Measurements from ENCODE around the gene PTCHD1.

PTCHD1 gene

DNA sequence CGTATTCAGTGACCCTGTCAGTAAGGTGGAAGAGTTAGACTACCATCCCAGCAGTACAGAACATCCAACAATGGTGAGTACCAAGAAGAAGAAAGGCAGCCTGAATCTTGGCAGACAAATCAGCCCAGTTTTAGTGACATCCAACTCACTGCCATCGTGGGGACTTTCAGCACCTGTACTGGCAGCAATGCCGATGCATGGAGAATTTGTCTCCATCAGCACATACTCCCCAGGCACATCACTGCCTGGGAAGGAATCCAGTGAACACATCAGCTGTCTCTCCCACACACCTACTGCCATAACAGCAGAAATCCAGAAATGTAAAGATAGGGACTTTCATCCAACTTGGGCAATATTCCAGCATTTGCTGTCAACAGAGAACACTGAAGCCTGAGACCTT lies 29.8 kb downstream of the PTCHD1 start:
- DNase-seq = no peak

DNA sequence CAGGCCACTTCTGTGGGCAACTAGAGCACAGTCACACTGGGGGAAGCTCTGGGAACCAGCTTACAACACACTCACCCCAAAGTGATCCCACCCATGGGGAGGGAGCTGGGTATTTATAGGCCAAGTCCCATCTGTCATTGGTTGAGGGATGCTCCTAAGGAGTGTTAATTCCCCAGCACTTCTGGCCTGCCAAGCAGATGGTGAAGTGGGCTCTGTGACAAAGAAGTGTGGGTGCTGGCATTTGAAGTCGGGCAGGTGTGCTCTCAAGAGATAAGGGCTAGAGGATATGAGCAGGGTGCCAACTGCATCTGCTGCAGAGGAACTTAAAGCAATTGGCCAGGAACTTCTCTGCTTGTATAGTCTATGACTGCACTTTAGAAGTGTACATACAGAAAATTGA lies 30.9 kb downstream of the PTCHD1 start:
- no peak for DNase-seq

DNA sequence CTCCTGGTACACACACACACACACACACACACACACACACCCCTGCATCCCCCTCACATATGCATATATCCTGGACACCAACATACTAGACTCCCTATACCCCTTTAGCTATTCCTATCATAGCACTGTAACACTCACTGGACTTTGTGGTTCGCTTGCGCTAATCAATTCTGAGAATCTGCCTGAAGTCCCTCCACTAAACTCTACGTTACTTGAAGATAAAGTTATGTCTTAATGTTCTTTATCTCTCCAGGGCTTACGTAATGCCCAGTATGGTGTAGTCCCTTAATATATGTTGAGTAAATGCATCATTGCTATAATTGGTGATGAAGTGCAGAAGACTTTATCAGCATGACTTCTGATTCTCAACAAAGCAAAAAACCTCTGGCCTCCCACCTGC lies 32.3 kb downstream of the PTCHD1 start:
- no peak for DNase-seq

DNA sequence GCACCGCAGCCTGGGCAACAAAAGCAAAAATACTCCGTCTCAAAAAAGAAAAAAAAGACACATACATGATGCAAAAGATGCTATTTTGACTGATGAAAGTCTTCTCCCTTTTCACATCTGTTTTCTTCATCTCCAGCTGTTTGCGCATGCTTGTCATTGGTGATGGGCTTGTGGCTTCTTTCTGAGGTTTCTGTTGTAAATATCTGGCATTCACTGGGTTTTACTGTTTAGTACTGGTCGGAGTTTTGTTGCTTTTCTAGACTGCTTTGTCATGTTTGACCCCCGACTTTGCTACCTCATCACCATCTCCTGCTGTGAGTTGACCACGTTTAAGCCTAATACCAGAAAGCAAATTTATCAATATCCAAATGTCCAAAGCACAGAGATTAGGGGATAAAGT lies 34.4 kb downstream of the PTCHD1 start:
- DNase-seq = no peak

DNA sequence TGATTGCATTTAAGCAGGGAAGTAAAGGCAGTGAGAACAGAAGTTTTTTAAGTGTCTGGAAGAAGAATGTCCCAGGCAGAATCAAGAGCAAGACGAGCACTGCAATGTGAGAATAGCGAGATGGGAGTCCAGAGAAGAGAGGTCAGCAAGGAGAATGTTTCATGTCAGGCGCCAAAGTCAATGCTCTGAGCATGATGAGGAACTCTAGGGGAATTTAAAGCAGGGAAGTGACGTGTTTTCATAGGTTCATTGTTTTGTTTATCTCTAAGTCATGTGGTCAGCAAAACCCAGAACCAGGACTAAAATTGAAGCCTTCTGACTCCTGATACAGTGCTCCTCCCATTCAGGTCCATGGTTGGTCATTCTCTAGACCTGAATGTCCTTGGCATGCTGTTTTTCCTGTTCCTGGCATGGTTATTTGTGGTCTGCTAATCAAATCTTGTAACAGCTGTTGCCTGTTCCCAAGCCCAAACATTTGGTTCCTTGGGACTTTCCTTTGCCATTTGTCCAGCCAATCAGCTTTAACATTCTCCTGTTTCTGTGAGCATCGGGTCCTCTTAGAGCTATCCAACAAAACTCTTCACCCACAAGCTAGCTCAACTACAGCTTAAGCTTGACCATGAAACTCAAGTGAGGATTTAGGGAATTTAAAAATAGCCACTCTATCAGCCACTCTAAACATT lies 37.7 kb downstream of the PTCHD1 start:
- no peak for DNase-seq

DNA sequence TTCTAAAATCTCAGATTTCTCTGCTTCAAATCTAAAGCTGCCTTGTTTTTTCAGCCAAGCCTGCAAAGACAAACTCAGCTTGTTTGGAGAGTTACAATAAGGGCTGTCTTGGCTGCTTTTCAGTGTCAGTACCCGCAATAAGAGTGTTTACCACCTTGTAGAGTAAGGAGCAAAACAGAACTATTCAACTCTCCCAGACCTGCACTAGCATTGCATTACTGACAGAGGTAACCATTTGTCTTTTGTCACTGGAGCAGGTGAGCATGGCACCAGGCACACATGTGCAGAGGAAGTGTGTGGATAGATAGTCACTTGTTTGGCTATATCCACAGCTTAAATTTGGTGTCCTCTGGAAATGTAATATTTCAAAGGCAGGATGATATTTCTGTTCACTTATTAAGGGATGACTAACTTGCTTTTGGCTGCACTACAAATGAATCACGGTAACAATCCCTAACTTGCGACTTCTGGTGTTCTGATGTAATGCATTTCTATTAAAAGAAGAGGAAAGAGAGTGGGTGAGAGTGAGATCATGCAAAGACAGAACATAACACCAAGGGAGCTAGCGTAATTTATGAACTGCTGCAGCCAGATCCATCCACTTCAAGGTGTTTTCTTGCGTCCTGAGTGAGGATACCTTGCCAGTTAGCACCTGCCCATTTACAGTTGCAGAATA lies 38.6 kb downstream of the PTCHD1 start:
- DNase-seq = no peak

DNA sequence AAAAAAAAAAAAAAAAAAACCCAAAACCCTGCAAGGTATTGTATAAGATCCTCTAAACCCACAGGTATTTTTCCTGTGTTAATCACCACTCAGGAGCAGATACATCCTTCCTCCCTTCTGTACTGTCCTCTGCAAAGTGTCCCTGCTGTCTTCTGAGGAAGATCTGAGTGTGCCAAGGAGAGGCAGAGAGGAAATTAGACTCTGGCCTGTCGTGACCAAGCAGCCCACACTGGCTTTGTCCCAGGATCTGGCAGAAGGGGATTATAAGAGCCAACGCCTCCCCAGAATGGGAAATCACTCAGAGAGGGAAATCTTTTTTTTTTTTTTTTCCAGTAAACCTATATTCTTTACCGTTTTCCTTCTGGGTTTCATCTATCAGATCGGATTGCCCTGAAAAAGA lies 39.6 kb downstream of the PTCHD1 start:
- DNase-seq = no peak

DNA sequence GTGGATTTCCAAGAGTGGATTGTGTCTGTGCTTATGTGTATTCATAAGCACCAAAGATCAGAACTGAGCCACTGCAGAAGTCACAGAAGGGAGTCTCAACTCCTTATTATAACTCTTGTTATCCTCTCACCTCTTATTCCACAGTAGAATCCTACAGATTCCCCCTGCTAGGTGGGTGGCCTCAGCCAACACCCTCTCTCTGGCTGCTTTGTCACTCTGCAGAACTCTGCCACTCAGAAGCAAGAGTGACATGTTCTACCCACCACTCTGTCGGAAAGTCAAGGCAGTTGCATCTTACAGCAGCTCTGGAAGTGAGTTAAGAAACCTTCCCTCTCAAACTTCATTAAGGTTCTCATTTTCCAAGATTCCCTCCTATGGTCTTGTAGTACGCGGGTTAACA lies 41.9 kb downstream of the PTCHD1 start:
- DNase-seq = no peak

DNA sequence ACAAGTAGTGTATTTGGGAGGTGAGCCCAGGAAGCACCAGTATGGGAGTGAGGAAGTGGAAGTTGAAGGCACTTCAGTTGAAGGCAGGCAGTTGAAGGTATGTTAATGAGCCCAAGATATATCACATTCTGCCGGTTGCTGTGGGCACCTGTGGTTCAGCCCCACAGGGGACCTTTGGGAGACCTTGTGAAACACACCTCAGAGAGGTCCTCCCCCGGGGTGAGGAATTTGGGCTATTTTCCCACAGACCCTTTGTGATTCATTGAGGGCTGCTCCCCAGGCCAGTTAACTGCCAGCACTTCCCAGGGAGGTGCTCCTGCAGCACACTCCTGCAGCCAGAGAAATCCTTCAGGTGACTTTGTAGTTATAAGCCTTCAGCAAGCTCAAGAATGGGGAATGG lies 45.9 kb downstream of the PTCHD1 start:
- no peak for DNase-seq

DNA sequence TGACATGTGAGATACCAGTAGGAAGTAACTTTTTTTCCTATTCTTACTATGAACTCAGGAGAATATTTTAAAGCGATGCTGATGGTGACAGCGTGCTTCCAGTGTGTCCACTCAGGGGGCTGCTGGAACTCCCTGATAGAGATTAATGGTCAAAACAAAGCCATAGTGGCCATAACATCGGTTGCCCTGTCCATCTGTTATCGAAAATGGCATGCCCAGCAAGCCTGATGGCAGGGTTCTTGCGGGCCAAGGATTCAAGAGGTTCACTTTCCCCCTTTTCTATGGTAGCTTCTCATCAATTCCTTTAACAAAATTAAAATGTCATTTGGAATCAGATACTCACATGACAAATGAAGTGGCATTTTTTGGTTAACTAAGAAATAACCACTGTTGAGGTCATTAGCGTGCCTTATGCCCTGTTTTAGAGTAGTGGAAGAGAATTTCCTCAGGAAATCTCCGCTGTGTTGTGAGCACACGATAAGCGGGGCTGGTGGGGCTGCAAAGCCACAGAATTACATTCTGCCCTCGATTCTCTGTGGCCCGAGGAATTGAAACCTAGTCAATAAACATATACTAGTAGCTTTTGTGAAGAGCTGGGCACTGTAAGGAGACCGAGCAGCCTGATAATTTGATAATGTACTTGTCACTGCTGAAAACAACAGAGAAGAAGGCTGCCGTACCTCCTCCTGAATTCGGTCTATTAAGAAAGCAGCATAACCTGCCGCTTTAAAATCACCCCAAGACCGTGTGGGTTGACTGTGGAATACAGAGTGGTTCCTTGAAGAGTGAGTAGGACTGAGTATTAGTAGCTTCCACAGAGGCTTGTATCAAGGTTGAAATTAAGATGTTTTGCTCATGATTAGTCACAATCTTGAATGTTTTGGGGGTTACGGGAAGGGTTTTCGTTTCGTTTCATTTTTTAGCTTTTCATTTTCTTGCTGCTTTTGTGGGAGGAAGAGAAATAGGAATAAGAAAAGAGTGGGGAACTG lies 46.7 kb downstream of the PTCHD1 start:
- DNase-seq = no peak

DNA sequence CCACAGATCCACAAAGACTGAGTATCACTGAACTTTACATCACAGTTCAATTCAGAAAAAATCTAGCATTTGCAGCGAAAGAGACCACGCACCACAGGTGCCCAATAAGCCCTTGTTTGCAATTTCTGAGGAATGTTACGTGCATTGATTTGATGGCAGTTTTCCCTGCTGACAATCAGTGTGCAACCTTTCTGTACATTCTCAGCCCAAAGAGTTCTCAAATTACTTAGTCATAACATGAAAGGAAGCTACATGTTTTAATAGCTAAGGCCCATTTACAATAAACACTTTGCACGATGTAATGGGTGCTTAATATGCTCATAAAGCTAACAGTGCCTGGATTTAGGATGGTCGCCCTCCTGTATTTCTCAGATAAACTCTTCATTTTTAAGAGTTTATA lies 47.9 kb downstream of the PTCHD1 start:
- no peak for DNase-seq

DNA sequence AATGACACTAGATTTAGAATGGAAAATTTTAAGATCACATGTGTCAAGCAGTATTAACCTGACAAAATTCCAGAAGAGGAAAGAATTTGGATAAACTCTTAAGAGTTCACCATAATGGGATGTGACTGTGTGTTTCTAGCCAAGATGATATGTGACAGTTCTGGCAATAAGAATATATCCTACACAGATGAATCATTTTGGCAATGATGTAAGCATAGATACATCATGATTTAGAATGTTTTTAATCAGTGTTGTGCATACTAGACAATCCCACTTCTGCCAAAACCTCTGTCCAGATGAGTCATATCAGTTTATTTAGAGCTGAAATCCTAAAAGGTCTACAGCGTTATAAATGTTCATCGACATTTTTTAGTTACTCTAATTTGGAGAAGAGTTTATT lies 48.8 kb downstream of the PTCHD1 start:
- DNase-seq = no peak

DNA sequence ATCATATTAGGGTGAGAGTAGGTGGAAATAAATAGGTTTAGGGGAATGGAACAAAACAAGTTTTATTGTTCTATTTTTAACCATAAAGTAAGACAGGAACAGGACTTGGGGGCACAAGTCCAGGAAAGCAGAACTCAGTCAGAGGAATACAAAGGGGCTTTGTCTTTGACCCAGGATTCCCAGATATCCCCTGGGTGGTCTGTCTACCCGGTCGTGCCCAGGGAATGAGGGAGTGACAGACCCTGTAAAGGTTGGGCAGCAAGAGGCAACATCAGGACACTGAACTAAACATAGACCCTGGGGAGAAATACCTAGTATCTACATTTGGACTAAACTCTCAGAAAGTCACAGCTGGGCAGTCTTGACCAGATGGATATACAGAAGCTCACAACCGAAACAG lies 50.6 kb downstream of the PTCHD1 start:
- no peak for DNase-seq

DNA sequence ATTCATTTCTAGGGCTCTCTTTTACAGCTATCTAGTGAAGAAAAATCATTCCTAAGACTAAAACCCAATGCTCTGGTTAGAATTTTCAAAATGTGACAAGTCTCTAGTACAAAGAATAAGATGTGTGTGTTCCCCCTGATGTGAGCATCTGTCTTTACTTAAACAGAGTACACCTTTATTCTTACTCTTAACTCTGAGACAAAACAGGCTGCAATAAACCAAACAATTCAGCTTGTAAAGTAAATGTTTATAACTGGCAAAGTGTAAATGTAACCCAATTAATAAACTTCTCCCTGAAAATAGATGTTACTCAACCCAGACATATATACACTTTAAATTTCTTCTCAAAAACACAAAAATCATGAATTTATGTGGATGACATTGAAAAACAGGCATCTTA lies 51.6 kb downstream of the PTCHD1 start:
- no peak for DNase-seq

DNA sequence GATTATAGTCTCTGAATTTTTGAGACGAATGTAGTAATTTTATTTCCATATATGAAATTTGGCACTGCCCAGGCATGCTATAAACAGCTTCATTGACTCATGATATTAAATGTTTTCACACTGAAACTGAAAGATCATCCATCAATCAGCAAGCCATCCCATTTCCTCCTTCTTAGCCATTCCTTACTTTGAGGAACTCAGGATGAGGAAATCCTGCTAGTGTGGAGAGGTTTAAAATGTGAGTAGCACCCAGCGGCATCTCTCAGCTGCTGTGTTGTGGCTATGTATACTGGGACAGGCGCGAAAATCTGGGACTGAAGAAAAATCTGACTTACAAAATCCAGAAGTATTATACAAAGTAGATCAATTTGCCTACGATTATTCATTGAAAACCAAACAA lies 52.1 kb downstream of the PTCHD1 start:
- no peak for DNase-seq

DNA sequence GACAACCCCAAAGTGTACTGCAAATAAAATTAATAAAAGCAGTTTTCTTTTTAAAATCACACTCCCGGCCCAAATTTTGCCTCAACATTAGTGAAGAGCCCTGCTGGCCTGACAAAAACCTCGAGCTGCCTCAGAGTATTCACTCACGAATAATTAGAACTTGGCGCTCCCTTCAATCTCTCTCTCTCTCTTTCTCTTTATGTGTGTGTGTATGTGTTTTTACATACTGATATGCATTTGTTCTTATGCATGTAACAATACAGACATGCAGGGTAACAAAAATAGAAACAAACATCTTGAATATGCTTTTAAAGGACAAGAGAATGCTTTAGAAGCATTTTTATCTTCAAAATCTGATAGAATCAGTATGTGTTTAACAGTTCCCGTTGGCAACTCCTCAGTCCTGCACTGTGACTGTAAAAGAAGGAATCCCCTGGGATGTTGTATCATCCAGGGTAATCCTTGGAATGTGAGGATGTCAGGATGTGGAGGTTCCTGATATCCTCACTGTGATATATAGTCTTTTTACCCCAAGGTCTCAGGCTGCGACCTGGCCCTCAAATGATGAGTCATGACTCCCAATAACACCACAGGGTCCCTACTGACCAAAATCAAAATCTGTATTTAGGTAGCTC lies 53.0 kb downstream of the PTCHD1 start:
- DNase-seq = no peak

DNA sequence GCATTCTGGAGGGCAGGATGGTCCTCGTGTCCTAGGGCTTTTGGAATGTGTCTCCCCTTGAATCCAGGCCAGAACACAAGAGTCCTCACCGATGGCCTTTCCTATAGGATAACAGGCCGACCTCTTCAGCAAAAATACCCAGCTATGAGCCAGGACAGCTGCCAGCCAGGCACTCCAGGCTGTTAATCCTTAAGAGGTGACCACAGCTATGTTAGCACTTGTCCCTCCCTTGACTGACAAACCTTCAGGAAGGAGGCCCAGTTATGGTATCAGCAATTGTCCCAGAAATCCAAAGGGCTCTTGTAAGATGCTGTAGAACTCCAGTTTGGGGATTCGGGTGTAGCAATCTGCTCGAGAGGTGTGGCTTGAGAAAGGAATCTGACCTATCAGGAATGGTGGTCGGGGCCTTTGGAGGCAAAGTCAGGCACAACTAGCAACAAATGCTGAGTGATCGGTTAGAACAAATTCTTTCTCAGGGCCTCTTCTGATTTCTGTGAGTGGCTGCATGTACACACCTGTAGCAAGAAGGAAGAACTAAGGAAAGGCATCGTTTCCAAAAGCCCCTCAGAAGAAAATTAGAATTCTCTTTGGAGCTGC lies 54.6 kb downstream of the PTCHD1 start:
- no peak for DNase-seq

DNA sequence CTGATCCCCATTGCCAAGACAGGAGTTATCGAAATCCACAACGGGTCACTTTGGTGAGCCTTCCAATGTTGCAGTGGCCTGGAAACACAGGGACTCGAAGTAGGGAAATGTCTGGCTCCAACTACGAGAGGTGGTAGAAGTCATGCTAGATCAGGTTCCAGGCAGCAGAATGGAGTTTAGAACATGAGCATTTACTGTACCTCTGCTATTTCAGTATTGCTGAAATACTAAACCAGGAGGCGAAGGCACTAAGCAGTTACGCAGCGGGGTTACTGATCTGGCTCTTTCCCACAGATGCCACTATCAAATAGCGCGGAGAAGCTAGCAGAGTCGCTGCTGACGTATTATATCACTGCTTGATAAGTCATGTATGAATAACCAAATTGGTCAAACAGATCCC lies 56.3 kb downstream of the PTCHD1 start:
- no peak for DNase-seq

DNA sequence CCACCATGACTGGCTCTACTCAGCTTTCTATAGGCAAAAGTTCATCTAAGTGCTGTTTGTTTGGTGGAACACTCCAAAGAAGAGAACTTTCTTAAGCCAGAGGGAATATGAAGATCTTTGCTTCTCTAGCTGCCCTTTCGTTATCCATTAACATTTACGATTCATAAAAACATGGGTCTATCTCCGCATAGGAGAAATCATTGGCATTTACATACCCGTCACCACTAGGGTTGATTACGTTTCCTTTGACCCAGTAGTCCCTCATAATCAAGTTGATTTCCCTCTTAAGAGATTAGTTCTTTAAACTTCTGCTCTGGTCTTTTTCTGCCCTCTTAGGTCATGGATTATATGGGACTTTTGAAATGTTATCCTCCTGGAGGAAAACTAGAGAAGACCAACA lies 57.5 kb downstream of the PTCHD1 start:
- DNase-seq = no peak

DNA sequence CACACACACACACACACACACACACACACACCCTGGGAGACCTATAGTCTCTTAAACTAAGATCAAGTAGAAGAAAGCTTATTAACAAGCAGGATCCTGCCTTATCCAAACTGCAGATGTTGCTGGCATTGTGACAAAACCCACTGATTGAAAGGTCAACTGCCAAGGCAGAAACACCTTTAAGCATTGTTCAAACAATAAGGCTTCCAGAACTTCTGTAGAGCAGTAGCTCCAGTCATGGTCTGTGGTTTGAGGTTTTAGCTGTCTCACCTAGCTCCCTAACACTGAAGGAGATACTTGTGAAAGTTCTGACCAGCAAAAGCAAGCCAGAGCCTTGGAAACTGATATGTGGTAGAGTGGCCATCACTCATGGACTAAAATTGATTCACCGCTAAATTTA lies 59.8 kb downstream of the PTCHD1 start:
- no peak for DNase-seq

DNA sequence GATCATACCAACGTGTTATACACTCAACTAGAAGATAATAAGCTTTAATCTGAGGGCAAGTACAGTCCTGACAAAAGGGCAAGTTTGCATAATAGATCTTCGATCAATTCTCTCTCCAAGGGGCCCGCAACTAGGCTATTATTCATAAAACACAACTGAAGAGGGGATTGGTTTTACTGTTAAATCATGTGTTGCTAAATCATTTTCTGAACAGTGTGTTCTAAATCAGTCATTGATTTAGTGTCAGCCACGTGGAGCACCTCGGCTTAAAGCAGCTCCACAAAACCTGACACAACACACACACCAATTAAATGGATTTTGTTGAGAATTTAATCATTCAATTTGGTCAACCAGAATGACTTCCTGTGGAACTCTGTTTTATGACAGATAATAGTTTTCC lies 61.6 kb downstream of the PTCHD1 start:
- no peak for DNase-seq

DNA sequence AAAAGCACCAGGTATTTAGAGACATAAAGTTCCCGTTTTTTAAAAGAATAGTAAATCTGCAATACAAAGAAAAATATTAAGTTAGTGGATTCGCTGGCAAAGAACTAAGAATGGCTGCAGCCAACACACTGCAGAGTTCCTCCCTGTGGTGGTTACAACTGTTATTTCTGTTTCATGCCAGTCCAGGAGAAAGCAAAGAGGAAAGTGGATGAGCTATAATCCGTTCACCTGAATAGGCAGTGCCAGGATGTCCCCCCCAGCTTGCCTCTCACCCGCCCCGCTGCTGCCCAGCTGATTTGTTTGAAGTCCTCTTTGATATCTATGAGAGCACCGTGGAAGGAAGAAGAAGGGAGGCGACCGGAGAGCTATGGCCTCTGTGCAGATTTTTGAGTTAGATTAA lies 63.9 kb downstream of the PTCHD1 start:
- no peak for DNase-seq

DNA sequence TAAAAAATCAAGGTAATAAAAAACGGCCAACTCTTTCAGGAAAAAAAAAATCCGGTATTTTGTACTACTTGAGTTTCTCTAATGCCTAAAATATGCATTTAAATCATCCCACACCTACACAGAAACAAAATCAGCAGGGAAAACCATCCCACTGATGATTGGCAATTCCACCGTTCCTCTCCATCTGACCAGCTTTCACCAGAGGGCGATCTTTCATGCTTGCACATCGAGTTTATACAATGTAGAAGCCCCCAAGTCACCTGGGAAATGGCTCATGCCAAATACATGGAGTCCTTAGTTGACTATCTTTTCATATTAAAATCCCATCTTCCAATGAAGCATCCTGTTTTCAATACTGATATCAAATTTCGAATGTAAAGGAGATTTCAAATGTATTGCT lies 69.2 kb downstream of the PTCHD1 start:
- no peak for DNase-seq
